ENCODE results near the gene MAGEA9B. TPM values are rescaled to one million over a fixed set of nuclear protein-coding genes. Genes with fewer than 3 reads are reported as not detected.

MAGEA9B gene
- total RNA-seq, 1 experiment from 2014 or later, result not detected

GRCh38 chrX:149572743-149573142 is 14.5 kb downstream of the MAGEA9B start:
- ATAC-seq (no peak), DNase-seq (no peak)
- Histone ChIP-seq H3K9ac (ENCODE audit: low read length) (no peak overlapping the region), H3K4me2 (ENCODE audit: low read length) (no peak overlapping the region), H3K27ac (ENCODE audit: low read length) (no peak overlapping the region), H3K36me3 (ENCODE audit: low read depth, low read length) (no peaks in the 10 kb centered on the region), H3K27me3 (ENCODE audit: low read length) (no peaks in the 10 kb centered on the region), H3K79me2 (ENCODE audit: low read length) (no peaks in the 10 kb centered on the region), H3K9me2 (replicated peaks; ENCODE audit: low read length) (no peaks in the 10 kb centered on the region), H3K4me3 (ENCODE audit: low read length) (no peak overlapping the region), H4K20me1 (ENCODE audit: low read length) (no peaks in the 10 kb centered on the region), H2AFZ (ENCODE audit: low read length) (no peak overlapping the region), H3K9me3 (ENCODE audit: low read length) (no peaks in the 10 kb centered on the region), H3F3A (ENCODE audit: low read length, unreplicated experiment) (no peaks in the 10 kb centered on the region), H3K4me1 (ENCODE audit: insufficient read depth, low read length) (no peaks in the 10 kb centered on the region)
- no TSS peak for BruUV-seq (replicated peaks)
- ChIA-PET POLR2A (ENCODE audit: unreplicated experiment) (no interaction called here), CTCF (no interaction called here)
- intact Hi-C loops (cut with micrococcal nuclease), result no loop called here
- TF ChIP-seq EZH2phosphoT487 (IDR thresholded peaks at IDR 0.05; ENCODE audit: borderline replicate concordance, low read length) (no peak), CTCF (conservative IDR thresholded peaks at IDR 0.05; ENCODE audit: low read depth, low read length) (no peak), EZH2 (IDR thresholded peaks at IDR 0.05; ENCODE audit: low read length, unreplicated experiment) (no peak)

- POLR2A ChIA-PET (ENCODE audit: unreplicated experiment), result no interaction called here
- no peak overlapping the region for H3K9ac ChIP-seq (ENCODE audit: low read length)
- no peak overlapping the region for H3K4me3 ChIP-seq (ENCODE audit: low read length)
- H3K4me2 ChIP-seq (ENCODE audit: low read length), result no peak overlapping the region
- no peak overlapping the region for H3K27ac ChIP-seq (ENCODE audit: low read length)
- DNase-seq (peak; percentile 0), ATAC-seq (no peak)
- no peaks in the 10 kb centered on the region for H3K9me3 ChIP-seq (ENCODE audit: low read length)
- BruUV-seq (replicated peaks), result no TSS peak
- no peaks in the 10 kb centered on the region for H3F3A ChIP-seq (ENCODE audit: low read length, unreplicated experiment)
- intact Hi-C loops (cut with micrococcal nuclease), result no loop called here
- H2AFZ ChIP-seq (ENCODE audit: low read length), result no peak overlapping the region
- no peaks in the 10 kb centered on the region for H3K36me3 ChIP-seq (ENCODE audit: low read depth, low read length)
- H3K9me2 ChIP-seq (replicated peaks; ENCODE audit: low read length), result no peaks in the 10 kb centered on the region
- CTCF ChIA-PET, result no interaction called here
- TF ChIP-seq EZH2 (IDR thresholded peaks at IDR 0.05; ENCODE audit: low read length, unreplicated experiment) (no peak), CTCF (conservative IDR thresholded peaks at IDR 0.05; ENCODE audit: low read depth, low read length) (no peak), EZH2phosphoT487 (IDR thresholded peaks at IDR 0.05; ENCODE audit: borderline replicate concordance, low read length) (no peak)
- no peaks in the 10 kb centered on the region for H4K20me1 ChIP-seq (ENCODE audit: low read length)
- no peaks in the 10 kb centered on the region for H3K79me2 ChIP-seq (ENCODE audit: low read length)
- no peaks in the 10 kb centered on the region for H3K27me3 ChIP-seq (ENCODE audit: low read length)
- H3K4me1 ChIP-seq (ENCODE audit: insufficient read depth, low read length), result no peaks in the 10 kb centered on the region
Measured at GRCh38 chrX:149571770-149572169, 15.5 kb downstream of the MAGEA9B start.

GRCh38 chrX:149570668-149571067 is 16.6 kb downstream of the MAGEA9B start:
- Histone ChIP-seq H3K36me3 (ENCODE audit: low read depth, low read length) (no peaks in the 10 kb centered on the region), H3K4me1 (ENCODE audit: insufficient read depth, low read length) (no peaks in the 10 kb centered on the region), H3K9me3 (ENCODE audit: low read length) (no peaks in the 10 kb centered on the region), H3K27ac (ENCODE audit: low read length) (no peak overlapping the region), H3K9ac (ENCODE audit: low read length) (no peak overlapping the region), H2AFZ (ENCODE audit: low read length) (no peak overlapping the region), H3K4me3 (ENCODE audit: low read length) (no peak overlapping the region), H3K9me2 (replicated peaks; ENCODE audit: low read length) (no peaks in the 10 kb centered on the region), H3K79me2 (ENCODE audit: low read length) (no peaks in the 10 kb centered on the region), H4K20me1 (ENCODE audit: low read length) (no peaks in the 10 kb centered on the region), H3F3A (ENCODE audit: low read length, unreplicated experiment) (no peaks in the 10 kb centered on the region), H3K27me3 (ENCODE audit: low read length) (no peaks in the 10 kb centered on the region), H3K4me2 (ENCODE audit: low read length) (no peak overlapping the region)
- ATAC-seq, result no peak
- POLR2A ChIA-PET (ENCODE audit: unreplicated experiment), result no interaction called here
- intact Hi-C loops (cut with micrococcal nuclease), result no loop called here
- BruUV-seq (replicated peaks), result no TSS peak
- TF ChIP-seq CTCF (conservative IDR thresholded peaks at IDR 0.05; ENCODE audit: low read depth, low read length), result no peak
- no peak for TF ChIP-seq EZH2phosphoT487 (IDR thresholded peaks at IDR 0.05; ENCODE audit: borderline replicate concordance, low read length)
- no peak for TF ChIP-seq EZH2 (IDR thresholded peaks at IDR 0.05; ENCODE audit: low read length, unreplicated experiment)
- peak; percentile 50 for DNase-seq
- CTCF ChIA-PET, result no interaction called here

Data from PC-3 (cell line).